ENCODE results near the gene SMIM41.

DNA sequence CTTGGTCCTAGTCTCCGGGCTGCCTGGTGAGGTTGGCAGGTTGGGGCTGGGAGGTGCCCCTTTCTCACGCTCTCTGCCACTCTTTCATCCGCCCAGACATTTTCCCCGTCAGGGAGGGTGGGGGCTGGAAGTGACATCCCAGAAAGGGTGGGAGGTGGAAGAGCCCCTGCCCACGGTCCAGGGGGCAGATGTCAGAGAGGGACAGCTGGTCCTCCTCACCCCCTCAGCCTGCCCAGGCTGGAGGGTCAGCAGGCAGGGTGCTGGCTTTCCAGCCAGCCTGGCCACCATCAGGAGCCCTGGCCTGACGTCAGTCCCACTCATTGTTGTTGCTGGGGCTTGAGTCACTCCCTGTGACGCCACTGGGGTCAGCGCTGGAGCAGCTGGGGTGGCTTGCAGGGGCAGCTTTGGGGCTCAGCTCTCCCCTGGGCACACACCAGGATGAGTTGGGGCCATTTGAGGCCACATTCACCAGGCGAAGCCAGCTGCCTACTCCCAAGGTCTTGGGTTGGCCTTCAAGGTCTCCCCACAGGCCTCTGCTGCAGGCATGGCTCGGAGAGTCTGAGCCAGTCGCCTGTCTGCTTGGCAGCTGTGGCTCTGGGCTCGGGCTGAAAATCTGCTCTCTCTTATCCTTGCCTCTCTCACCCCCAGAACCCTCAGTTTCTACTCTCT is 15.4 kb upstream of the SMIM41 start:
- TF ChIP-seq, protein P1, sequence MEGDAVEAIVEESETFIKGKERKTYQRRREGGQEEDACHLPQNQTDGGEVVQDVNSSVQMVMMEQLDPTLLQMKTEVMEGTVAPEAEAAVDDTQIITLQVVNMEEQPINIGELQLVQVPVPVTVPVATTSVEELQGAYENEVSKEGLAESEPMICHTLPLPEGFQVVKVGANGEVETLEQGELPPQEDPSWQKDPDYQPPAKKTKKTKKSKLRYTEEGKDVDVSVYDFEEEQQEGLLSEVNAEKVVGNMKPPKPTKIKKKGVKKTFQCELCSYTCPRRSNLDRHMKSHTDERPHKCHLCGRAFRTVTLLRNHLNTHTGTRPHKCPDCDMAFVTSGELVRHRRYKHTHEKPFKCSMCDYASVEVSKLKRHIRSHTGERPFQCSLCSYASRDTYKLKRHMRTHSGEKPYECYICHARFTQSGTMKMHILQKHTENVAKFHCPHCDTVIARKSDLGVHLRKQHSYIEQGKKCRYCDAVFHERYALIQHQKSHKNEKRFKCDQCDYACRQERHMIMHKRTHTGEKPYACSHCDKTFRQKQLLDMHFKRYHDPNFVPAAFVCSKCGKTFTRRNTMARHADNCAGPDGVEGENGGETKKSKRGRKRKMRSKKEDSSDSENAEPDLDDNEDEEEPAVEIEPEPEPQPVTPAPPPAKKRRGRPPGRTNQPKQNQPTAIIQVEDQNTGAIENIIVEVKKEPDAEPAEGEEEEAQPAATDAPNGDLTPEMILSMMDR (IDR thresholded peaks at IDR 0.05) = no peak
- TF ChIP-seq POLR2A (IDR thresholded peaks at IDR 0.05) = no peak
